Measurements from ENCODE around the gene GDPD1. TPM values are rescaled to one million over a fixed set of nuclear protein-coding genes. Genes with fewer than 3 reads are reported as not detected.
A peak's percentile ranks its signal among the peaks of the same experiment; 100 is the strongest.
"Not testable (repeated sequence)": the region's sequence is repeated elsewhere in the genome, so short reads cannot be mapped to it uniquely, and the experiment has no call there.

Gene GDPD1
- 3.1 and 4.3 TPM in 2 replicates for total RNA-seq (2014; rRNA removed; shearing (Covaris generic))

GRCh38 chr17:59220328-59221158 lies at the start of gene GDPD1:
GDPD1 (plus strand) TSS chr17:59220511; CDS start chr17:59220610, 99 bp downstream.
- H3K27me3 ChIP-seq (ENCODE audit: control insufficient read depth, insufficient read depth, low read length), result peaks cover 3% of the 10 kb centered on the region
- DNase-seq, result peak; percentile 97
- H3K36me3 ChIP-seq (replicated peaks; ENCODE audit: control insufficient read depth, insufficient read depth, low read length), result no peaks in the 10 kb centered on the region
- peak within 1 kb of the TSS; percentile 78 for H3K4me3 ChIP-seq (ENCODE audit: insufficient read depth, low read depth, low read length)

GRCh38 chr17:59172436-59173004 lies 47.8 kb upstream of the GDPD1 start:
- H3K4me3 ChIP-seq (ENCODE audit: insufficient read depth, low read depth, low read length), result no peak overlapping the region
- no peak for DNase-seq
- H3K36me3 ChIP-seq (replicated peaks; ENCODE audit: control insufficient read depth, insufficient read depth, low read length), result peaks cover 7% of the 10 kb centered on the region
- H3K27me3 ChIP-seq (ENCODE audit: control insufficient read depth, insufficient read depth, low read length), result no peaks in the 10 kb centered on the region

- peaks cover 7% of the 10 kb centered on the region for H3K36me3 ChIP-seq (replicated peaks; ENCODE audit: control insufficient read depth, insufficient read depth, low read length)
- no peaks in the 10 kb centered on the region for H3K27me3 ChIP-seq (ENCODE audit: control insufficient read depth, insufficient read depth, low read length)
- DNase-seq, result no peak
- H3K4me3 ChIP-seq (ENCODE audit: insufficient read depth, low read depth, low read length), result no peak overlapping the region
Observed at GRCh38 chr17:59174671-59175070, 45.6 kb upstream of the GDPD1 start.

- Histone ChIP-seq H3K27me3 (ENCODE audit: control insufficient read depth, insufficient read depth, low read length) (no peaks in the 10 kb centered on the region), H3K4me3 (ENCODE audit: insufficient read depth, low read depth, low read length) (no peak overlapping the region), H3K36me3 (replicated peaks; ENCODE audit: control insufficient read depth, insufficient read depth, low read length) (peaks cover 7% of the 10 kb centered on the region)
- DNase-seq, result no peak
Observed at GRCh38 chr17:59175076-59175475, 45.2 kb upstream of the GDPD1 start.

- no peaks in the 10 kb centered on the region for H3K27me3 ChIP-seq (ENCODE audit: control insufficient read depth, insufficient read depth, low read length)
- DNase-seq, result no peak
- no peak overlapping the region for H3K4me3 ChIP-seq (ENCODE audit: insufficient read depth, low read depth, low read length)
- H3K36me3 ChIP-seq (replicated peaks; ENCODE audit: control insufficient read depth, insufficient read depth, low read length), result peaks cover 5% of the 10 kb centered on the region
Observed at GRCh38 chr17:59178266-59178985, 41.9 kb upstream of the GDPD1 start.

DNA sequence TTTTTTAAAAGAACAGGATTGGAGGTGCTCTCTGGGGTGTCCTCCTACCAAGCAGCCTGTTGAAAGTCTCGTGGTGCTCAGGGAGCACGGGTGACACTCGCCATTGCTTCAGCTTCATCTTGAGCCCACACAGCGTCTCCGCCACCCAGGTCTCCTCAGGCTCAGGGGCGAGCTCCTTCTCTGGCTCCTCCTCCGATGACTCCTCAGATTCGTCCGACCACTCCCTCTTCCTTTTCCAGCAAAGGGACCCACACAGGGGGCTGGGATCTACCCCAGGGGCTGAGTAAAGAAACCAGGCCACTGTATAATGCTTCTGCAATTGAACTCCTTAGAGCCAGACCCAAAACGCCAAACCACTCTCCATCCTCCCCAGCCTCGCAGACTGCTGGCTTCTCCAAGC lies 40.7 kb upstream of the GDPD1 start:
- H3K36me3 ChIP-seq (replicated peaks; ENCODE audit: control insufficient read depth, insufficient read depth, low read length); DNase-seq; H3K27me3 ChIP-seq (ENCODE audit: control insufficient read depth, insufficient read depth, low read length); H3K4me3 ChIP-seq (ENCODE audit: insufficient read depth, low read depth, low read length): not testable (repeated sequence)

GRCh38 chr17:59180626-59181025 lies 39.7 kb upstream of the GDPD1 start:
- DNase-seq, result no peak
- H3K36me3 ChIP-seq (replicated peaks; ENCODE audit: control insufficient read depth, insufficient read depth, low read length), result peaks cover 6% of the 10 kb centered on the region
- no peak overlapping the region for H3K4me3 ChIP-seq (ENCODE audit: insufficient read depth, low read depth, low read length)
- H3K27me3 ChIP-seq (ENCODE audit: control insufficient read depth, insufficient read depth, low read length), result no peaks in the 10 kb centered on the region

DNA sequence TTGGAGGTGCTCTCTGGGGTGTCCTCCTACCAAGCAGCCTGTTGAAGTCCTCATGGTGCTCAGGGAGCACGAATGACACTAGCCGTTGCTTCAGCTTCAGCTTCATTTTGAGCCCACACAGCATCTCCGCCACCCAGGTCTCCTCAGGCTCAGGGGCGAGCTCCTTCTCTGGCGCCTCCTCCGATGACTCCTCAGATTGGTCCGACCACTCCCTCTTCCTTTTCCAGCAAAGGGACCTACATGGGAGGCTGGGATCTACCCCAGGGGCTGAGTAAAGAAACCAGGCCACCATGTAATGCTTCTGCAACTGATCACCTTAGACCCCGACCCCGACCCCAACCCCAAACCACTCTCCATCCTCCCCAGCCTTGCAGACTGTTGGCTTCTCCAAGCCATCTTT lies 38.8 kb upstream of the GDPD1 start:
- DNase-seq, result no peak
- no peak overlapping the region for H3K4me3 ChIP-seq (ENCODE audit: insufficient read depth, low read depth, low read length)
- H3K36me3 ChIP-seq (replicated peaks; ENCODE audit: control insufficient read depth, insufficient read depth, low read length), result peaks cover 11% of the 10 kb centered on the region
- H3K27me3 ChIP-seq (ENCODE audit: control insufficient read depth, insufficient read depth, low read length), result no peaks in the 10 kb centered on the region

- Histone ChIP-seq H3K27me3 (ENCODE audit: control insufficient read depth, insufficient read depth, low read length) (no peaks in the 10 kb centered on the region), H3K4me3 (ENCODE audit: insufficient read depth, low read depth, low read length) (no peak overlapping the region), H3K36me3 (replicated peaks; ENCODE audit: control insufficient read depth, insufficient read depth, low read length) (peaks cover 18% of the 10 kb centered on the region)
- DNase-seq, result no peak
Observed at GRCh38 chr17:59185997-59186396, 34.3 kb upstream of the GDPD1 start.

DNA sequence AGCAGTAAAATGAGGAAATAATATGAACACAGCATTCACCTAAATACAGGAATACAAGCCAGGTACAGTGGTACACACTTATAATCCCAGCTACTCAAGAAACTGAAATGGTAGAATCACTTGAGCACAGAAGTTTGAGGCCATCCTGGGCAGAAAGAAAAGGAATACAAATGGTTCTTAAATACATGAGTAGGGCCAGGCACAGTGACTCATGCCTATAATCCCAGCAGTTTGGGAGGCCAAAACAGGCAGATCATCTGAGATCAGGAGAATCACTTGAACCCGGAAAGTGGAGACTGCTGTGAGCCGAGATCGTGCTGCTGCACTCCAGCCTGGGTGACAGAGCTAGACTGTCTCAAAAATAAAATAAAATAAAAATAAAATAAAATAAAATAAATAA lies 33.5 kb upstream of the GDPD1 start:
- Histone ChIP-seq H3K4me3 (ENCODE audit: insufficient read depth, low read depth, low read length) (no peak overlapping the region), H3K27me3 (ENCODE audit: control insufficient read depth, insufficient read depth, low read length) (no peaks in the 10 kb centered on the region), H3K36me3 (replicated peaks; ENCODE audit: control insufficient read depth, insufficient read depth, low read length) (peaks cover 22% of the 10 kb centered on the region)
- DNase-seq, result no peak

GRCh38 chr17:59190806-59191205 lies 29.5 kb upstream of the GDPD1 start:
- Histone ChIP-seq H3K4me3 (ENCODE audit: insufficient read depth, low read depth, low read length) (no peak overlapping the region), H3K36me3 (replicated peaks; ENCODE audit: control insufficient read depth, insufficient read depth, low read length) (peaks cover 30% of the 10 kb centered on the region)
- no peak for DNase-seq

GRCh38 chr17:59193336-59193862 lies 26.9 kb upstream of the GDPD1 start:
- Histone ChIP-seq H3K4me3 (ENCODE audit: insufficient read depth, low read depth, low read length) (no peak overlapping the region), H3K36me3 (replicated peaks; ENCODE audit: control insufficient read depth, insufficient read depth, low read length) (peaks cover 26% of the 10 kb centered on the region), H3K27me3 (ENCODE audit: control insufficient read depth, insufficient read depth, low read length) (no peaks in the 10 kb centered on the region)
- no peak for DNase-seq

More at GRCh38 chr17:59190806-59191205, 29.5 kb upstream of the GDPD1 start:
- no peaks in the 10 kb centered on the region for H3K27me3 ChIP-seq (ENCODE audit: control insufficient read depth, insufficient read depth, low read length)

- Histone ChIP-seq H3K36me3 (replicated peaks; ENCODE audit: control insufficient read depth, insufficient read depth, low read length) (peaks cover 29% of the 10 kb centered on the region), H3K4me3 (ENCODE audit: insufficient read depth, low read depth, low read length) (no peak overlapping the region), H3K27me3 (ENCODE audit: control insufficient read depth, insufficient read depth, low read length) (no peaks in the 10 kb centered on the region)
- no peak for DNase-seq
Observed at GRCh38 chr17:59199398-59199797, 20.9 kb upstream of the GDPD1 start.

- Histone ChIP-seq H3K4me3 (ENCODE audit: insufficient read depth, low read depth, low read length) (no peak overlapping the region), H3K27me3 (ENCODE audit: control insufficient read depth, insufficient read depth, low read length) (no peaks in the 10 kb centered on the region), H3K36me3 (replicated peaks; ENCODE audit: control insufficient read depth, insufficient read depth, low read length) (peaks cover 23% of the 10 kb centered on the region)
- DNase-seq, result no peak
Observed at GRCh38 chr17:59202320-59202719, 18.0 kb upstream of the GDPD1 start.

Measured in H7 (cell line).